Measurements from ENCODE around the gene PHF21B. TPM values are rescaled to one million over a fixed set of nuclear protein-coding genes. Genes with fewer than 3 reads are reported as not detected.

PHF21B gene
- total RNA-seq, 1 experiment from 2014 or later: not detected

DNA sequence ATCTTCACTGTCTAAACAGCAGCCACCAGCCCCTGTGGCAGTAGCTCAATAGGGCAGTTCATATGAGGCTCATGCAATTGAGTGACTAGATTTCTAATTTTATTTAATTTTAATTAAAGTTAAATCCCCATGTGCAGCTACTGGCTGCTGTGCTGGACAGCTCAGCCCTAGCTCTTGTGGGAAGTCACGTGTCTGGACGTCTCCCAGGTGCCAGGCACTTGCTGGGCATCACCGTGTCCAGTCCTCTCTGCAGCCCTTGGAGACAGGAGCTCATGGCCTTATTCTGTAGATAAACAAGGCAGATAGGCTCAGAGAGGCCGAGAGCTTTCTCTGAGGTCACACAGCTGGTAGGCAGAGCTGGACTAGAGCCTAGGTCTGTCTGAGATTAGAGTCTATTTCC is 162.4 kb downstream of the PHF21B start:
- intact Hi-C loops (cut with micrococcal nuclease; ENCODE audit: unreplicated experiment): no loop called here
- Mint-ChIP-seq H3K27me3 (ENCODE audit: unreplicated experiment) (no peaks in the 10 kb centered on the region), H3K9me3 (ENCODE audit: low read depth, unreplicated experiment) (no peaks in the 10 kb centered on the region), H3K27ac (ENCODE audit: unreplicated experiment) (no peak overlapping the region), H3K4me3 (ENCODE audit: low read depth, unreplicated experiment) (no peak overlapping the region), H3K36me3 (ENCODE audit: insufficient read depth, unreplicated experiment) (peaks cover 43% of the 10 kb centered on the region), H3K4me1 (ENCODE audit: low read depth, unreplicated experiment) (no peaks in the 10 kb centered on the region)
- no peak for DNase-seq
- CTCF ChIA-PET: interaction anchor here (0.6 kb wide), 1 partner anchor 100 kb away, joined by 3 read pairs; no protein-coding TSS in a partner anchor
- TF ChIP-seq CTCF (IDR thresholded peaks at IDR 0.05; ENCODE audit: unreplicated experiment): no peak
- BruUV-seq (replicated peaks): no TSS peak

DNA sequence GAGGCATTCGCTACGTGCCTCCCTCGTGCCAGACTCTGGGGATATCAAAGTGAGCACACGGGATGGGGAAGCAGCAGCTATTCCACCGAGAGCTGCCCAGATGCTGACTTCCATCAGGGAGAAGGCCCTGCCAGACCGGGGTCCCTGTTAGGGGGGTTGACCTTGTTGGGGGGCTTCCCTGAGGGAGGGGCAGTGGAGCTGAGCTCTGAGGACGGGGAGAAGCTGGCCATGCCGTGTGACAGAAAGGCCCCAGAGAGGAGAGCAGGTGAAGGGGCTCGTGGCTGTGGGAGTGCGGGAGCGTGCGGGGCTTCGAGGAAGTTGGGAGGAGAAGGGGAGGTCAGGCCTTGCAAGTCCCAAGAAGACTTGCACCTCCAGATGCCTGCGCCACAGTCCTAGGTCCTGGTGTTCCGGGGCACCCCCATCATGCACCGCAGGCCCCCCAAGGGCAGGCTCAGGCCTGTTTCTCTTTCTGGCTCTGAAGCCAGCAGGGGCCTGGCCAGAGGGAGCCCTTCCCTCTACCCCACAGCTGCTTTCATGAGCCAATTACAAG is 163.0 kb downstream of the PHF21B start:
- no TSS peak for BruUV-seq (replicated peaks)
- CTCF ChIA-PET: interaction anchor here (0.6 kb wide), 1 partner anchor 99 kb away, joined by 3 read pairs; no protein-coding TSS in a partner anchor

DNA sequence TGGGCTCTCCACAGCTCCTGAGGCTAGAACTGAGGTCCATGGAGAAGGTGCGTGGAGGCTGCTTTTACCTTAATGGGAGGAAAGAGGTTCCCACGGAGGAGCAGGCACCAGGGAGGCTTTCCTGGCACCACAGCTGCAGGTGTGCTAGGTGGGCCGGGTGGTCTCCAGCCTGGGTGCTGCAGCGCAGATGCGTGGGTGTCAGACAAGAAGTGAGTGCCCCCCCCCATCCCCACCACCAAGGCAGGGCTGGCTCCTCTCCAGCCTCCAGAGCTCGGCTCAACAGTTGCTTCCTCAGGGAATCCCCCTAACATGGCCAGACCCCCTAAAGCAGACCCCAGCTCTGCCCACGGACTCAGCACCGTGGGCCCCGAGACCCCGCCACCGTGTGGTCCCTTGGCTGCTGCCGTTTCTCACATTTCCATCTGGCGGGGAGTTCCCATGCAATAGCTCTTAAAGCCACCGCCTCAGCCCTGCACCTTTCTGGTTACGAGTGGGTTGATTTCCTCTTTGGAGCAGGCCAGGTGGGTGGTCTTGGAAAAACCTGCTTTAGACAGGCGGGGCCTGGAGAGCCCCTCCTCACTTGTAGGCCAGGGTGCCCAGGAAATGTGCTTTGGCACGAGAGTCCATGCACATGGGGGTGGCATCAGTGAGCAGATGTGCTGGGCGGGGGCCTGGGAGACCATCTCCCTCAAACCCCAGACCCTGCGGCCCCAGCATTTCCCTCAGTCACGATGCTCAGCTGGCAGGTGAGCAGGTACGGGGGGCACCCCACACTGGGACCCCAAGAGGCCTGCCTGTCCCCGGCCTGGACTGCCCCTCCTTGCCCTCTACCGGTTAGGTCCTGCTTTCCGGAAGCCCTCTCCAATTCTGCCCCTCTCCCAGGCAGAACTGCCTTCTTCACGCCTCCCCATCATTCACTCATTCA is 163.7 kb downstream of the PHF21B start:
- no peaks in the 10 kb centered on the region for H3K9me3 Mint-ChIP-seq (ENCODE audit: low read depth, unreplicated experiment)
- H3K36me3 Mint-ChIP-seq (ENCODE audit: insufficient read depth, unreplicated experiment): peaks cover 34% of the 10 kb centered on the region
- CTCF ChIA-PET: no interaction called here
- DNase-seq: no peak
- intact Hi-C loops (cut with micrococcal nuclease; ENCODE audit: unreplicated experiment): no loop called here
- BruUV-seq (replicated peaks): no TSS peak
- no peak overlapping the region for H3K27ac Mint-ChIP-seq (ENCODE audit: unreplicated experiment)
- H3K27me3 Mint-ChIP-seq (ENCODE audit: unreplicated experiment): no peaks in the 10 kb centered on the region
- H3K4me1 Mint-ChIP-seq (ENCODE audit: low read depth, unreplicated experiment): no peaks in the 10 kb centered on the region
- H3K4me3 Mint-ChIP-seq (ENCODE audit: low read depth, unreplicated experiment): no peak overlapping the region
- no peak for TF ChIP-seq CTCF (IDR thresholded peaks at IDR 0.05; ENCODE audit: unreplicated experiment)

More for the DNA sequence above, 163.0 kb downstream of the PHF21B start:
- Mint-ChIP-seq H3K27ac (ENCODE audit: unreplicated experiment) (no peak overlapping the region), H3K4me1 (ENCODE audit: low read depth, unreplicated experiment) (no peaks in the 10 kb centered on the region), H3K36me3 (ENCODE audit: insufficient read depth, unreplicated experiment) (peaks cover 37% of the 10 kb centered on the region), H3K27me3 (ENCODE audit: unreplicated experiment) (no peaks in the 10 kb centered on the region), H3K9me3 (ENCODE audit: low read depth, unreplicated experiment) (no peaks in the 10 kb centered on the region), H3K4me3 (ENCODE audit: low read depth, unreplicated experiment) (no peak overlapping the region)
- TF ChIP-seq CTCF (IDR thresholded peaks at IDR 0.05; ENCODE audit: unreplicated experiment): no peak
- DNase-seq: no peak
- intact Hi-C loops (cut with micrococcal nuclease; ENCODE audit: unreplicated experiment): no loop called here

- Mint-ChIP-seq H3K27me3 (ENCODE audit: unreplicated experiment) (no peaks in the 10 kb centered on the region), H3K27ac (ENCODE audit: unreplicated experiment) (no peak overlapping the region)
- CTCF ChIA-PET: no interaction called here
These were observed 164.6 kb downstream of the PHF21B start for GRCh38 chr22:44845191-44845590.

More at GRCh38 chr22:44845191-44845590, 164.6 kb downstream of the PHF21B start:
- no peak for TF ChIP-seq CTCF (IDR thresholded peaks at IDR 0.05; ENCODE audit: unreplicated experiment)
- DNase-seq: no peak
- Mint-ChIP-seq H3K9me3 (ENCODE audit: low read depth, unreplicated experiment) (no peaks in the 10 kb centered on the region), H3K4me3 (ENCODE audit: low read depth, unreplicated experiment) (no peak overlapping the region), H3K4me1 (ENCODE audit: low read depth, unreplicated experiment) (no peaks in the 10 kb centered on the region), H3K36me3 (ENCODE audit: insufficient read depth, unreplicated experiment) (peaks cover 42% of the 10 kb centered on the region)
- intact Hi-C loops (cut with micrococcal nuclease; ENCODE audit: unreplicated experiment): no loop called here
- no TSS peak for BruUV-seq (replicated peaks)

Data from Calu3 (cell line).